NCI-H128 (cell line): Measurements from ENCODE around the gene DPP4.

Source experiments
- DNase-seq: peaks from one replicate; lab custom pipeline; 2025; ENCODE audit not compliant: unreplicated experiment; lab: John Stamatoyannopoulos, UW

The DPP4 gene

GRCh38 chr2:162085090-162085891 lies 11.3 kb upstream of the DPP4 start:
- DNase-seq = no peak

DNA sequence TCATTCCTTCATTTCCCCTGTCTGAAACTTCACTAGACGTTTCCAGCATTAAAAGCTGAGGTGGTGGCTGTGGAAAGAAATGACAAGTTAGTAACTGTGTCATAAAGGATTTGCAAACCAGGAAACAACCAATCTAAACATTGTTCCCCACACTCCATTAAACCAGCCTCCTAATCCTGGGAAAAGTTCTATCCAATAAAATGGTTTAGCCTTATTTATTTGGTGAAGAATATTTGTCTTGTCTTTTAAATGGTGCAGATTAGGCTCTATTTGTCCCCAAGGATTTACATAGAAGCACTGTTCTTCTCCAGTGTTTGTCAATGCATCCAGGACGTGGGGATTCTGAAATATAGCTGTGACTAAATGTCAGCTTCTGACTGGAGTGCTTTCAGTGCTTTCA lies 10.5 kb upstream of the DPP4 start:
- no peak for DNase-seq

DNA sequence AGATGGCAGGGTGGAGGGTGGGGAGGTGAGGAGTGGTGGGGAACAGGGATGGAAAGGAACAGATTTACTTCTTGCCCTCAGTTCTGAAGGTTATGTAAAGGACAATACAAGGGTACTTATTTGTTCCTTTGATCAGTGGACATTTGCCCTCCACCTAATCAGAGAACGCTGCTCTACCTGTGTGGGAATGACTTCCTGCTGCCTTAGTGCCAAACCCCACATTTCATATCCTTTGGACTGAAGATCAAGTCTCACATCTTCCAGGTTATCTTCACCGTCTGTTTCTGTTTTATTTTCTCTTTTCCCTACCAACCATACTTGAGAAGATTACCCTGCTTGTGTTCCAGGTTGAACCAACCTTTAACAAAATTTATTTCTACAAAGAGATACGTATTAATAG lies 8.7 kb upstream of the DPP4 start:
- no peak for DNase-seq

GRCh38 chr2:162082036-162082435 lies 8.0 kb upstream of the DPP4 start:
- DNase-seq = no peak

DNA sequence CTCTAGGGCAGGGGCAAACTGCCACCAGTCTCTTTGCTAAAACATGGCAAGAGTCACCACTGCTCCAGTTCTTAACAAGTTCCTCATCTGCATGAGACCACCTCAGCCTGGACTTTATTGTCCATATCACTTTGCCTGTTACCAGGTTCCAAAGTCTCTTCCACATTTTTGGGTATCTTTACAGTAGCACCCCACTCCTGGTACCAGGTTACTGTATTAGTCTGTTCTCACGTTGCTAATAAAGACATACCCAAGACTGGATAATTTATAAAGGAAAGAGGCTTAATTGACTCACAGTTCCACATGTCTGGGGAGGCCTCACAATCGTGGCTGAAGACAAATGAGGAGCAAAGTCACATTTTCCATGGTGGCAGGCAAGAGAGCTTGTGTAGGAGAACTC lies 5.5 kb upstream of the DPP4 start:
- DNase-seq = no peak

- no peak for DNase-seq
Observed at GRCh38 chr2:162075689-162076132, 1.7 kb upstream of the DPP4 start.

- no peak for DNase-seq
Observed at GRCh38 chr2:162074928-162075688, 1.1 kb upstream of the DPP4 start.

DNA sequence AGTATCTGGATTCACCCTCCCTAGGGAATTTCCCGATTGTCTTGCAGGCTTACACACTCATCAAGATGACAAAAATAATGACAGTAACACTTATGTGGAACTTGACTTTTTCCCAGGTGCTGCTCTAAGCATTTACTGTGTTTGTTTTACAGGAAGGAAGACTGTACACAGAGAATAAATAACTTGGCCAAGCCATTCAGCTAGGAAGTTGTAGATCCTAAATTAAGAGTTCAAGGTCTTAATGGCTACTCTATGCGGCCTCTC lies 549 bp upstream of the DPP4 start:
- no peak for DNase-seq

GRCh38 chr2:162072976-162073887 lies 783 bp downstream of the DPP4 start:
- no peak for DNase-seq

DNA sequence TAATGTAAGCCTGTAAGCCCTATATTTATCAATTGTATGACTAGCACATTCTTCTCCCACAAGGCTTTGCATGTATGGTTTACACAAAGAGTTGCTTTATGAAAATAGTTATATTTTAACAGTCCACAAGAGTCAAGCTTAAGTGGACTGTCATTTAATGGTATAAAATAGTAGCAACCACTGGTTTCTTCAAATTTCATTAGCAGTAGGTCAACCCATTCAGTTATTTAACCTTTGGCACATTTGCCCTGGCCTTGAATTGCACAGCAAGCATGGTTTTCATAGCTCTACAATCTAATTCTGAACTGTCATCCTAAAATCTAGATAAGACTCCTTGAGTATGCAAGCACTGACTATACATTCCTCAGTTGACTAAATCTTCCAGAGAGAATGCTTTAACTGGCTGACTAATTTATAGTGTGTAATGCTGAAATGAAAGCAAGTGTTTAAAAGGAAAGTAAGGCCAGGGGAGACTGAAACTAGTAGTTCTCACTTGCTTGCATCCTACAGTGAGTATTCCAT lies 1.8 kb downstream of the DPP4 start:
- no peak for DNase-seq

- DNase-seq = no peak
Observed at GRCh38 chr2:162071001-162071400, 3.0 kb downstream of the DPP4 start.

DNA sequence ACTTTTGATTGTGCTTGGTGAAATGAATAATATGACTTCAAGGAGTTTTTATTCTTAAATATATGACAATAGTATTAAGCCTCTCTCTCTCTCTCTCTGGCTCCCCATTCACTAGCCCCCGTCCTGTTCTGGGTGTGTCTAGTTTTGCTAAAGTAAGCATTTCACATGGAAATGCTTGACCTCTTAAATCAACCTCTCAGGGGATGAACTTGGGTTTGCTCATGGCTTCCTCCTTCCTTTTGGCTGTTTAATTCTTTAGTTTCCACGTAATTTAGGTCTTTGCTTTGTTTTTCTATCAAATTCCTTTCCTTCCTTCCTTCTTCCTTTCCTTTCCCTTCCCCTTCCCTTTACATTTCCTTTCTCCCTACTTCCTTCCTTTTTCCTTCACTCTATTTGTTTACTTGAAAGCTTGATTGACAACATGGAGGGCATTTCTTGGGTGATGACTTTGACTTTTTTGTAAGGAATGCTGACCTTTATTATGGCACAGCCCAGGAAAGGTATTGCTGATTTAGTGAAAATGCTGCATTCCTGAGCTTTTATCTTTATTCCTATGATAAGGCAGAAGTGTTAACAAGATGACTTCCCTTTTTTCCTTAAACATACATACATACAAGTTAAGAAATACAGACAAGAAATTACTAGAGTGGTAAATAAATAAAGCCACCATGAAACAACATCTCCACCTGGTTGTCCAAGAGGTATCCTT lies 3.6 kb downstream of the DPP4 start:
- DNase-seq = no peak

GRCh38 chr2:162069267-162069903 lies 4.6 kb downstream of the DPP4 start:
- no peak for DNase-seq

- no peak for DNase-seq
Observed at GRCh38 chr2:162067596-162067995, 6.4 kb downstream of the DPP4 start.

DNA sequence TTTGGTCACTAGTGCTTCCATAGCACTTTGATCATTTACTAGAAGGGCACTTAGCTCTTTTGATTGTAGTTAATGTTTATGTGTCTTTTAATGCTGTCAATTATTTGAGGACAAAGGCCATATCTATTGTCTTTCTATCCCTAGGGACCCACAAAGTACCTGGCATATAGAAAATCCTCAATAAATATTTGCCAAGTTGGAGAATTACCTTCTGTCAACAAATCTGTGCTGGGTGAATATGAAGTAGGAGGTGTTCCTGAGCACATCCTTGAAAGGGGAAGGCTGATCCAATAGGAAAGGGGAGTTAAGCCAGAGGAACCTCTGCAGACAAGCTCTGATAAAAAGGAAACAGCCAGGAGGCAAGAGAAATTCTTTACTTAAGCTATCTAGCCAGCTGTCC lies 8.2 kb downstream of the DPP4 start:
- DNase-seq = no peak

- no peak for DNase-seq
Observed at GRCh38 chr2:162063899-162064298, 10.1 kb downstream of the DPP4 start.

DNA sequence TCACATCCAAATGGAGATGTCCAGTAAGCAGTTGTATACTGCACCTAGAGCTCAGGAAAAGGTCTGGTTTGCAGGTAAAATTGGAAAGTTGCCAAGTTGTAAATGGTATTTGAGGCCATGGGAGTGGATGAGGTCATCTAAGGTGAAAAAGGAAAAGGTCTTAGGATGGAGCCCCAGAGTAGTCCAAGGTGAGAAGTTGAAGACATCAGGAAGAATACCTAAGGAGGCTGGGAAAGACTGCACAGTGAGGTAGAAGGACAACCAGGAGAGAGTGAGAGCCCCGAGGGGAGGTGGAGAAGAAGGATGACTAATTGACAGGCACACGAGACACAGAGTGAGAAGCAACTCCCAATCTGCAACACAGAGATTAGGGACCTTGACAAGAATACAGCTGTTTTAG lies 10.7 kb downstream of the DPP4 start:
- DNase-seq = no peak

GRCh38 chr2:162062559-162062958 lies 11.5 kb downstream of the DPP4 start:
- DNase-seq = no peak

- DNase-seq = no peak
Observed at GRCh38 chr2:162061021-162061420, 13.0 kb downstream of the DPP4 start.

GRCh38 chr2:162060532-162060931 lies 13.5 kb downstream of the DPP4 start:
- DNase-seq = no peak
